LNCaP clone FGC (cell line): Measurements from ENCODE around the gene ERP27.

Experiments used
- DNase-seq: peaks from one replicate; pipeline ENCODE4 v3.0.0-alpha.2; 2011; ENCODE audit warnings: low read depth
- H3K4me3 ChIP-seq: 2 replicates; pipeline ENCODE4 v1.5.1; 2011; ENCODE audit warnings: mild to moderate bottlenecking, low read depth, low read length, control low read depth
- TF ChIP-seq, protein P1 (sequence below): IDR thresholded peaks from 2 replicates; pipeline ENCODE4 v1.5.1; 2012; ENCODE audit warnings: mild to moderate bottlenecking; ENCODE audit not compliant: control insufficient read depth, insufficient read depth; ENCODE audit errors: extremely low read depth

ERP27 gene

GRCh38 chr12:14960548-14961465 is 22.5 kb upstream of the ERP27 start:
- H3K4me3 ChIP-seq, result no peak overlapping the region
- TF ChIP-seq, protein P1, sequence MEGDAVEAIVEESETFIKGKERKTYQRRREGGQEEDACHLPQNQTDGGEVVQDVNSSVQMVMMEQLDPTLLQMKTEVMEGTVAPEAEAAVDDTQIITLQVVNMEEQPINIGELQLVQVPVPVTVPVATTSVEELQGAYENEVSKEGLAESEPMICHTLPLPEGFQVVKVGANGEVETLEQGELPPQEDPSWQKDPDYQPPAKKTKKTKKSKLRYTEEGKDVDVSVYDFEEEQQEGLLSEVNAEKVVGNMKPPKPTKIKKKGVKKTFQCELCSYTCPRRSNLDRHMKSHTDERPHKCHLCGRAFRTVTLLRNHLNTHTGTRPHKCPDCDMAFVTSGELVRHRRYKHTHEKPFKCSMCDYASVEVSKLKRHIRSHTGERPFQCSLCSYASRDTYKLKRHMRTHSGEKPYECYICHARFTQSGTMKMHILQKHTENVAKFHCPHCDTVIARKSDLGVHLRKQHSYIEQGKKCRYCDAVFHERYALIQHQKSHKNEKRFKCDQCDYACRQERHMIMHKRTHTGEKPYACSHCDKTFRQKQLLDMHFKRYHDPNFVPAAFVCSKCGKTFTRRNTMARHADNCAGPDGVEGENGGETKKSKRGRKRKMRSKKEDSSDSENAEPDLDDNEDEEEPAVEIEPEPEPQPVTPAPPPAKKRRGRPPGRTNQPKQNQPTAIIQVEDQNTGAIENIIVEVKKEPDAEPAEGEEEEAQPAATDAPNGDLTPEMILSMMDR, result no peak
- DNase-seq, result no peak

DNA sequence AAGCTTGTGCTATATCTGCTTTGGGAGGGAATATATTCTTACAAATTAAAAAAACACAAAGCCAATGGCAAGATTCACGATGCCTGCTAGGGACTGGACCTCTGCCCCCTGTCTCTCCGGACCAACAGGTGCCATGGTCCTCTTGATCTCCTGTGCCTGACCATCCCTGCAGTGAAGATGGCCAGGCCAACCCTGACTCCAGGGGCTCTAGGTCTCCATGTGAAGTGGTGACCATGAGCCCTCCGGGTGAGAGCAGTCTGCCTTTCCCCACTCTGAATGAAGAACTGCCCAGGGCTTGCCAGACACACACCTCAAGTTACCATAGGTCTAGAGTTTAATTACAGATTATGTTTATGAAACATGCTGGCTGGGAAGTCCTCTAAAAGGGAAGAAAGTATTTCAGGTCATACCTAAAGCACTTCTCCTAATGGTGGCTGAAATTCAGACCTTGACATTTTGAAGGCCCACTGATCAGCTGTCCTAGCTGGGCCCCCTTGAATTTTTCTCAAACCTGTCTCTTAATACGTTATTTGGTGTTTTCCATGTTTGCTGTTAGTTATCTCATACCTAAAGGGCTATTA is 21.7 kb upstream of the ERP27 start:
- H3K4me3 ChIP-seq, result no peak overlapping the region
- no peak for DNase-seq
- TF ChIP-seq, protein P1, result no peak

DNA sequence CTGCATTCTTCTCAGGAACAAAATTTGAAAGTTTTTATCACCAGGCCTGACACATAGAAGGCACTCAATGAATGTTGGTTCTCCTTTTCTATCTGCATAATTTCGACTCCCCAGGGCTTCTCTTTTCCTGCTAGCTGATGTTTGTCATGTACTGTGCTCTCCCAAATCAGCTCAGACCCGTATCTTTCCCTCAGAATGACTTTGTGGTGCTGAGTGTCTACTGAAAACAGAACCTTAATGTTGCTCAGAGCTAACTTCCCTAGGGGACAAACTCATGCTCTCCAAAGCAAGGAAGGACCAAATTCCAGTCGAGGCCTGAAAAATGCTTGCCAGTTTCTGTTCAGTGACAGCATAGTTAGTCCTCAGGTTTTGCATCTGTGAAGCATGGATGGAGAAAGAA is 21.1 kb upstream of the ERP27 start:
- DNase-seq, result no peak
- no peak overlapping the region for H3K4me3 ChIP-seq
- TF ChIP-seq, protein P1, result no peak

- no peak for DNase-seq
- H3K4me3 ChIP-seq, result no peak overlapping the region
- TF ChIP-seq, protein P1, result no peak
Measured at GRCh38 chr12:14959126-14959440, 20.7 kb upstream of the ERP27 start.

DNA sequence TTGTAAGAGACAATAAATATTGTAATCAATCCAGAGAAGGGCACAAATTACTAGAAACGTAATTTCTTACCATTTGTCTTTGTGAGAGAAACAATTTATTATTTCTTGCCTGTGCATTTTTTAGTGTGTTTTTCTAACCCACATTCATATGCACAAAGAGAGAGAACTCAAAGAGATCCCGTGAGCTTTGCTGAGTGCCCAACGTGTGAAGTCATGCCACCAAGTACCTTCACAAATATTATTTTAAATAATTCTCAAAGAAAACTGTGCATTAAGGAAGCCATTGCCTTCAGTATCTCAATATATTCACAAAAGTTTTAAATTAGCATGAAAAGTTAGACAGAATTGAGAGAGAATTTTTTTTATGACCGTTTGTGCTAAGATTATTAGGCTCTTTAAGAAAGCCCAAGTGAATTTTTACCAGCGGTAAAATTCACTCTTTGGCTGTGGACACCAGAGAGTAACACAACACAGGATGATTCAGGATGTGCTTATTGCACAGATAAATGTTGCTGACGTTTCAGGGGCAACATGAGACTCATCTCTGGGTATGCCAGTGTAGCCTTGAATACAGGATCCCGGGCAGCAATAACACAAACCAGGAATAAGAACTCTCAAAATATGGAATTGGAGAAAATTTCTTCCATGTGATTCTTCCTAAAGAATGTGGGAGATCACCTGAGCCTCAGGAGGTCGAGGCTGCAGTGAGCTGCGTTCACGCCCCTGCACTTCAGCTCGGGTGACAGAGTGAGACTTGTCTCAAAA is 20.2 kb upstream of the ERP27 start:
- H3K4me3 ChIP-seq, result no peak overlapping the region
- TF ChIP-seq, protein P1, result no peak
- no peak for DNase-seq

- no peak overlapping the region for H3K4me3 ChIP-seq
- no peak for DNase-seq
Measured at GRCh38 chr12:14957551-14958168, 19.3 kb upstream of the ERP27 start.

More at GRCh38 chr12:14957551-14958168, 19.3 kb upstream of the ERP27 start:
- TF ChIP-seq, protein P1, result no peak
